SH-SY5Y (cell line): ENCODE results near the gene CPXM1.

Source experiments
- GATA2 ChIP-seq: IDR thresholded peaks from 2 replicates; pipeline ENCODE4 v1.6.1; 2011; ENCODE audit warnings: mild to moderate bottlenecking, low read depth, low read length
- GATA3 ChIP-seq: IDR thresholded peaks from 2 replicates; pipeline ENCODE4 v1.6.1; 2011; ENCODE audit warnings: low read depth, mild to moderate bottlenecking, low read length, moderate library complexity

The CPXM1 gene

DNA sequence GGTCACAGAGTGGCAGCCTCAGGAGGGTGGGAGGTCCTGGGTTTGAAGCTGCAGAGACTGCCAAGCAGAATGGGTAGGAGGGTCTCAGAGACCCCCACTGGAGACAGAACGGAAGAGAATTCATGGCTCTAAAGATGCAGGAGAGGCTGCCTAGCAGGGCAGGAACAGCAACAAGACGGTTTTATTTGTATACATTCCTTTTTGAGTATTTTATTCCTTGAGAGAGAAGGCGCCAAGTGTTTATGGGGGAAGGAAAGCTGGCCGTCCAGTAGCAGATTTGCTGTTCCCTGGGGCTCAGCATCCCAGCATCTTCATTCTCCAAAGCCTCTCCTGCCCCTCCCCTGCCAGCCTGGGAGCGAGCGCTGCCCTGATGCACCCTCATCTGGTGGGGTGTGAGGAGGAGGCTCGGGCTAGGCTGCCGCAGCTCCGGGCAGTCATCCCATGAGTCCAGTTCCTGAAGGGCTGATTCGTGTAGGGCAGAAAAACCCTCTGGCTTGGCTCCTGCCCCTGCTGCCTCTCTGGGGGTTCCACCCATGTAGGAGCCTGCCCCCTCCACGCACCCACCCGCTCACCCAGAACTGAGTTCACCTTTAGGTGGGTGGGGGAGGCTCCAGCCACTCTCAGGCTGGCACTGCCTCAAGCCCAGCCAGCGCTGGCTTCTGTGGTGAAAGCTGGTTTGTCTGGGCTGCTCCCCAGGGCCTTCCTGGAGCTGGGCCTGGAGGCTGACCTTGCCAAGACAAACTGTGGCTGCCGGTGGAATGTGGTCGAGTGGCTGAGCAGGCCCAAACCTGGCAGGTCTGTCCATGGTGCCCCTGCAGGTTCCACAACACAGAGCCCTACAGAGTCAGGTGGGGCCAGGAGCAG is 32.4 kb downstream of the CPXM1 start:
- TF ChIP-seq GATA3 (no peak), GATA2 (no peak)

DNA sequence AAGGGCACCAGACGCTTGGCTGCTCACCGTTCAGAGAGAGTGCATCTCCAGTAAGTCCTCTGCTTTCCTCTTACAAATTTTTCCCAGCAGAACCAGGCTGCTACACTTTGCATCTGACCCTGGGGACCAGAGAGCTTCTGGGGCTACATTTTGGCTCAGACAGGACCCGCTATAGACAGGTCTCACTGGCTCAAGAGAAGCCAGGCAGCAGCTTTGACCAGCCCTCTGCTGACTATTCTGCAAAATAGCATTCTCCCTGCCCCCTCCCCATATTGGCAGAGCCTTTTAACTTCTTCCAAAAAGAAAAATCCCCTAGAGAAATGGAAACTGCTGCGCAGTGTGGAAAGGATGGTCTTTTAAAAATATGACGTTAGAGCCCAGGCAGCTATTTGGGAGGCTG is 37.2 kb downstream of the CPXM1 start:
- TF ChIP-seq GATA2 (no peak), GATA3 (no peak)

DNA sequence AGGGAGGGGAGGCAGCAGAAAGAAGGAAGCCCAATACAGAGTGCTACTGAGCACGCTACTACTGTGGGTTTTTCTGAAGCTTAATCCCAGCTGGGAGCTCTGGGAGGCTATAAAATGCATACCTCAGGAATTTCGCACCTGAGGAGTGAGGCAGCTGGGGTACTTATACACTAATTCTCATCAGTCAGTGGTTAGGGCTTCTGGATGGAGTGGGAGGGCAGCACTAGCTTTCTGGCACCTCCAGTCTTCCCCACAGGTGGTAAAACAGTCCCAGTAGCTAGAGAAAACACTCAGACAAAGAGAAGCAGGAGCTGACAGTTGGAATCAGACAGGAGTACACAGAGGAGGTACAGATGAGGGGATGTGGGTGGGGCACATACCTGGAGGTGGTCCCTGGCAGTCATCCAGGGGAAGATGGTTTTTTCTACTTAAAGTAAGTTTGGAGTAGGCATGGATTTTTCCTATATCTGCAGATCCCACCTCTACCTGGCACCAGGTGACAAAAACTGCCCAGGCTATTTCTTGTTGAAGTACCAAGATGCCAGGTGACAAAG is 37.8 kb downstream of the CPXM1 start:
- no peak for TF ChIP-seq GATA2
- no peak for TF ChIP-seq GATA3

DNA sequence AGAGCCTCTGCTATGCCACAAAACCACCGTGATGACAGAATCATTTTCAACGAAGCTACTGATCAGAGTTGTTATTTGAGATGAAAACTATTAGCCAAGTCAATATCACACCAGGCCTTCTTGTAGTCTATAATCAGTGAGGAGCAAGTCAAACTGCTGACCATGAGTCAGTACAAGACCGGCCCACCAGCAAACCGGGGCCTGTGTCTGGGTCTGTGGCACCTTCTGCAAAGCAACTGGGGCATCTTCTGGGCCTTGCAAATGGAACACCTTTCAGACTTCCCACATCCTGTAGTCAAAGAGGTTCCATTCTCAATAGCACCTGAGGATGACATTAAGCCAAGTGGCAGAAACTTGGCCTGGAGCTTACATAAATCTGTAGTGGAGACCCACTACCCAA is 38.5 kb downstream of the CPXM1 start:
- TF ChIP-seq GATA2 (no peak), GATA3 (no peak)

DNA sequence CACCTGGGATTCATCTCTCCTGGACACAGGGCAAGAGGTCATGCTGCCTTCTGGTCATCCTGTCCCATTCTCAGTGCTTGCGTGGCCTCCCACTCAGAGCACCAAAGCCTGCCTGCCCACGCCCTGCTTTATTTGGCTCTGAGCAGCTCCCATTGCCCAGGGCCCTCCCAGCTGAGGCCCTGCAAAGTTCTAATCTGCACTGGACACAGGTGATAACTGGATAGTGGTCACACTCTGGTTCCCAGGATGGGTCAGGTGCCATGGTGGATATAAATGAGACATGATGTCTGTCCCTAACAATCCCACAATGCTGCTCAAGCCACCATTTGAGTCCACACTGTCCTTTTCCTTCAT is 39.5 kb downstream of the CPXM1 start:
- TF ChIP-seq GATA2 (no peak), GATA3 (no peak)

DNA sequence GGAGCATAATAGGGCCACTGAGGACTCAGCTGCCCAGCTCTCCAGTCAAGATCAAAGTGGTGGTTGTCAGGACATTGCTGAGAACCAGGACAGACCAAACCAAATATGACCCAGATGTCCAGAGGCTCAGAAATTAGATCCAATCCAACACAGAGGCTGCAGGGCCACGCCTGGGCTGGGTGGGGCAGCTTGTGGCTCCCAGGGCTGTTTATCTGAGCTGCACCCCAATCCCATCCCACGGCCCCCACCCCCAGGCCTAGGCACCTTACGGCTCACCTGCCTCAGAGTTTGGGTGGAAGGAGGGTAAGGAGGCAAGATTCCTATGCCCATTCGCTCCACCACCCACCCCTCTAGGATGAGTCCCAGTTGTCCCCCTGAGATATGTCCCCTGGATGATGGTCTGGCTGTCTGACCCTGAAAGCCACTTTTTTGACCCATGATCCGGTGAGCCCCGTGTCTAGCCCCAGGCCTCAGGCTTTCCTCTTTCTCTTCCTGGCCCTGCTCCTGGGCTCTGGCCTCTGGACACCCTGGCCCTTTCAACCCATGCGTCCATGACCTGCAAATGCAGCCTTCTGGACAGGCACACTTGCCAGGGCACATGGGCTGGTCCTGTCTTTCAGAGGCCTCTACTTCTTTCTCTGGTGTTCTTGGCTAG is 40.0 kb downstream of the CPXM1 start:
- no peak for TF ChIP-seq GATA3
- TF ChIP-seq GATA2: no peak

DNA sequence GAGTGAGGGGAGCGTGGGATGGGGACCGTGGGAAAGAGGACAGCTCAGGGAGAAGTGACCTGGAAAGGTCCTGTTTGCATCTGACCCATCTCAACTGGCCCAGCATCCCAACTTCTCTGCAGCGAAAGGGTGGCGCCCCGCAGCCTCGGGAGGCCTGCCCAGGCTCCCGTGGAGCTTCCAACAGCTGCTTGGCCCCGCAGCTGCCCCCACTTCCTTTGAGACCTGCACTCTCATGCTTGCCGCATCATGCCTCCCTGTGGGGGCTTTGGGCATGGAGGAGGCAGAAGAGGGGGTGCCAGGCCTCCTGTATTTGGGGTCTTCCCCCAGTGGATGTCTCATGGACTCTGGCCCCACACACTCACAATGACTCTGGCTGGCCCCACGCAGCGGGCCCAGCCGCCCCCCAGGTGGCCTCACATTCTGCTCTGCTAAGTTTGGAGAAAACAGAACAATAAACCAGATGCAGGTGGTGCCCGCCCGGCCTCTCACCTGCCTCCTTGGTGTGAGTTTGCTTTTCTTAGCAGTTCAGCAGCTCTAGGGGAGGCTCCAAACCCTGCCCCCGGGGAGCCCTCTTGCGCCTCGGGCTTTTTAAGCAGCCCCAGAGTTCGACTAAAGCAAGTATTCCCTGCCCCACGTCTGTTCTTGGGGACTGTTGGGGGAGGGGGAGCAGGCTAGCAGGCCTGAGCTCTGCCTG is 40.7 kb downstream of the CPXM1 start:
- no peak for TF ChIP-seq GATA3
- TF ChIP-seq GATA2: no peak

DNA sequence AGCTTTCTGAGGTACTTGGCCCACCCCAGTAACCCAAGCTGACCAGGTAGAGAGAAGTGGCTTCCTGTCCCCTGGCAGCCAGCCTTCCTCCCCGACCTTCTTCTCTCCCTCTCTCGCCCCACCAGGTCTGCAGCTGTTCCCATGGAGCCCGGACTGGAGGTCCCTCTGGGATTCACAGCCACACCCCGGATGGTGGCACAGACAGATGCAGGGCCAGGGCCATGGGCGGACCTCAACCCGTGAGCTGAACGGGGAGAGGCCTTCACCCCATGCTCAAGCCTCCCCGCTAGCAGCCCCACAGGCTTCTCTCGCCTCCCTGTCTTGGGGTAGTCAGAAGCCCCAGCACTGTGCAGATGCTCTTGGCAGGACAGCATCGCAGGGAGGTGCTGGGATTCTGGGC is 41.3 kb downstream of the CPXM1 start:
- TF ChIP-seq GATA3 (no peak), GATA2 (no peak)

DNA sequence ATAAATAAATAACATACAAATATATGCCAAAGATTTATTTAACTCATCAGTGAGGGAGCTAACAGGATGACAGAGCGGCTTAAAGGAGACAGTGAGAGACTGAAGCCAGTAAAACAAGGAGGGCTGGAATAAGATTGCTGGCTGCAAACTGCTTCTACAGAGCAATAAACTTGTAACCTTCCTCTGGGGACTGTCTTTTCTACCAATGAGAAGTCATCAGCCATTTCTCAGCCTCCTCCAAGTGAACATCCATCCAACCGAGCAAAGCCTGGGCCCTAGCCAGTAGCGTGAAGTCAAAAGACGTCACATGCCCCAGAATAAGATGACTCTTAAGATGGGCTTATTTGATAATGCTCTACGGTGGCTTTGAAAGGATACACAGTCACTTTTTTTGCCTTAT is 42.5 kb downstream of the CPXM1 start:
- TF ChIP-seq GATA2: no peak
- TF ChIP-seq GATA3: no peak

DNA sequence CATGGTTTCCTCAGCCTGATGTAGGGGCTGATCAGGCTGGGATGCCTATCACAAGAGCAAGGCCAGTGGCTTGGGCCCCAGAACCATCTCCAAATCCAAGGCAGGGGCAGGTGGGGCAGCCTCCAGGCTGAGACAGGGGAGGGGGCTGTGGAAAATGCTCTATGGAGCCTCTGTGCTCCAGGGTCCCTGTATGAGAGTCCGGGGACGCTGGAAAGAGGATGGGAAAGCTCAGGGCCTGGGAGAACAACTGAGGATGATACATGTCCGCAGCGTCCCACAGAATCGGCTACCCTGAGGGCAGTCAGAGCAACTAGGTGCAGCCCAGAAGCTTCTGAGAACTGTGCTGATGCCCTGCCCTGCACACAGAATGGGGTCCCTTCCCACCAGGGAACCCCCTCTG is 43.4 kb downstream of the CPXM1 start:
- TF ChIP-seq GATA3 (no peak), GATA2 (no peak)

DNA sequence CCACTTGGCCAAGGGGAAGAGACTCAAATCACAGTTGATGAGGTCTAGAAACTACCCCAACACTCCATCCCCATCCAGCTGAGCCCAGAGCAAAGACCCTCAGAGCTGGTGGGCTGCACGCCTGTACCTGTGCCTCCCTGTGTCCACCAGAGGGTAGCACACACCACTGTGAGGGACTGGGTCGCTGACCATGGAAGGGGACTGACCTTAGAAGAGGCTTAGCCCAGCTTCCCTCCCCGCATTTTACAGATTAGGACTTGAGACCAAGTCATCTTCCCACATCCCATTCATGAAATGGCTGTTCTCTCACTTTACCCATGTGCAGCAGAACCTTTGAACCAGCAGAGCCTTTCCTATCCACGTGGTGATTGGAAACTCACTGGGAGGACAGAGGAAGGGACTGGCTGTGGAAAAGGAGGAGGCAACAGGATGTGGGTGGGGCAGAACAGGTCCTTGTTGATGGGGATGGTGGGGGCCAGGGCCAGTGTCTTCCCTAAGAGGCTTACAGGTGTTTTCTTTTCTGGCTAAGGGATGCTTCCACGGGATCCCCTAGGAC is 44.3 kb downstream of the CPXM1 start:
- TF ChIP-seq GATA2 (no peak), GATA3 (no peak)

DNA sequence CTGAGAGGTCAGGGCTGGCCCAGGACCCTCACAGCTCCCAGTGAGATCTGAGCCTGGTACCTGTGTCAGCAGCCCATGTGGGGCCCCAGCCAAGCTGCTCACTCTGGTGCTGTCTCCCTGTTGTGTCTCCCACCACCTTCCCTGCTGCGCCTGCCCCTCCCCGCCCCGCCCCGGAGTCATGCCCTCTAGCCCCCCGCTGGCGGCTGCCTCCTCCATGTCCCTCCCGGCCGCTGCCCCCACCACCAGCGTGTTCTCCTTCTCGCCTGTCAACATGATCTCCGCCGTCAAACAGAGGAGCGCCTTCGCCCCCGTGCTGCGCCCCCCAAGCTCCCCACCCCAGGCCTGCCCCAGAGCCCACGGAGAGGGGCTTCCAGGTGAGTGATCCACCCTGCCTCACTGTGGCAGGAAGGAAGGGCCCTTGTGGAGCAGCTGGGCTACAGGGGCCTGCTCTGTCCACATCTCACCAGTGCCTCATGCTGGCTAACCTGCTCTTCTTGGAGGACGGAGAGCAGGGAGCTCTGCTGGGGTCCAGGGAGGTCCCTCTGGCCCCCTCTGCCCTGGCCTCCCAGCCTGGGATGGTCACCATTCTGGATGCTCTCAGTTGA is 44.9 kb downstream of the CPXM1 start:
- no peak for TF ChIP-seq GATA2
- TF ChIP-seq GATA3: no peak

DNA sequence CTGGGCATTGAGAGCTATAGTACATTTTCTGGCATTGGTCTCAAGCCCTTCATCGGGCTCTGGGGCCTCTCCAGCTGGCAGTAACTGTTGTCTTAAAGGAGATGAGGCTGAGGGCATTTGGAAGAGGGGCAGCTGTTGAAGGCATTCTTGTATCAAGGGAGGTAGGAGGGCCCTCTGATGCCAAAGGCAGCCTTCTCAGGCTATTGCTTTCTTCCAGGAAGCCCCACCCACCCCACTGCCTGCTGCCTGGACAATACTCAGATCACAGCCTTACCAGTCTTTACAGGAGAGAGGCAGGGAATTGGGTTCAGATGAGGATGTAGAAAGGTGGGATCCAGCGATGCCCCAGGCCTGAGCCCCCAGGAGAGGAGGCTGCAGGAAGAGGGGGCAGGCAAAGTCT is 46.0 kb downstream of the CPXM1 start:
- TF ChIP-seq GATA3: no peak
- no peak for TF ChIP-seq GATA2
